GM19397 (cell line): ENCODE data around the gene DIO3.

ENCODE experiments used
- ATAC-seq: cut with Tn5 transposase; IDR thresholded peaks from one replicate; pipeline ENCODE4 v1.9.1; 2021; ENCODE audit warnings: mild to moderate bottlenecking, moderate library complexity; ENCODE audit not compliant: unreplicated experiment

The DIO3 gene

DNA sequence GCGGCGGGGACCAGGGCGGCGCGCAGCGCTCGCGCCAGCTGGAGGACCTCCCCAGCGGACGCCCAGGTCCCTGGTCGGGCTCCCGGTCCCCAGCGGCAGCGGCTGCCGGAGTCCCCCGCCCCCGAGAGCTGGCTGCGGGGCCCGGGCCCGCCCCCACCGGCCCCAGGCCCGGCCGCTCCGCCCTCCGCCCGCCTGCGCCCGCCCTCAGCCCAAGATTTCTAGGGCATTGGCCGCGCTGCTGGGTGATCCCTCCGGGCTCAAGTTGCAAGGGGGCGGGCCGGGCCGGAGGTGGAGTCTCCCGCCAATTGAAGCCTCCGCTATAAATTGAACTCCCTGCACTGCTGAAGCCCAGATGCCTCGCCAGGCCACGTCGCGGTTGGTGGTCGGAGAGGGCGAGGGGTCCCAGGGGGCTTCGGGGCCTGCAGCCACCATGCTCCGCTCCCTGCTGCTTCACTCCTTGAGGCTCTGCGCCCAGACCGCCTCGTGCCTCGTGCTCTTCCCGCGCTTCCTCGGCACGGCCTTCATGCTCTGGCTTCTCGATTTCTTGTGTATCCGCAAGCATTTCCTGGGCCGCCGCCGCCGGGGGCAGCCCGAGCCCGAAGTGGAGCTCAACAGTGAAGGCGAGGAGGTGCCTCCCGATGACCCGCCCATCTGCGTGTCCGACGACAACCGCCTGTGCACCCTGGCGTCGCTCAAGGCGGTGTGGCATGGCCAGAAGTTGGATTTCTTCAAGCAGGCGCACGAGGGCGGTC, at the start of gene DIO3:
DIO3 (plus strand) TSS at position 351 of the 752 bp plus-strand sequence.
- ATAC-seq: no peak

DNA sequence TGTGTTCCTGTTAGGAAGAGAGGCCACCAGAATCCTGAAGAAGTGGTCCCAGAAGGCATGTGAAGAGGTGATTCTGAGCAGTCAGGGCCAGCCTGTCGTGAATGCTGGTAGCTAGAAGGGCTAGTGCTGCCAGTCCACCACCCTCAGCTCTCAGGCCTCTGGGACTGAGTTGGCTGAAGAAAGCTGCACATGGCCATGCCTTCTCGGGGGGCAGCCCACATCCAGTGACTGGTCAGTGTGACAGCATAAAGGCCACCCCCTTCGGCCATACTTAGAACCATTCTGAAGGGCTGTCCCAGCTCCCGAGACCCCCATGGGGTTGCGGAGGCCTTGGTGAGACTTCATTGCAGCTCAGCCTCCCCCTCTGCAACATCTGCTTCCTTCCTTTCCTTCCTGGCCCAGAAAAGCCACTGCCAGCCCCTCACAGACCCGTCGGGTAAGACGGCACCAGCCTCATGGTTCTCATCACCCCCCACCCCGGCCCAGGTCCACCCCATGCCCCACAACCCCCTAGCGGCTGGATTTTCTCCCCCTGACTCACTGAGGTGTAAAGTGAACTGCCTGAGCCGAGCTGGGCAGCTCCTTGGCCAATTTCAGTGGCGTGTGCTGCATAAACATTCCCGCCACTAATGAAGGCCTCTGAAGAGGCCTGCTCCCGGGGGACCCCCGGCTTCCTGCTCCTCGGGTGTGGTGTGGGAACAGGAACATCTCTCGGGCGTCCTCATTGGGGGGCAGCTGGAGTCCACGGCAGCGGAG, 49.5 kb upstream of the DIO3 start:
- ATAC-seq: no peak

DNA sequence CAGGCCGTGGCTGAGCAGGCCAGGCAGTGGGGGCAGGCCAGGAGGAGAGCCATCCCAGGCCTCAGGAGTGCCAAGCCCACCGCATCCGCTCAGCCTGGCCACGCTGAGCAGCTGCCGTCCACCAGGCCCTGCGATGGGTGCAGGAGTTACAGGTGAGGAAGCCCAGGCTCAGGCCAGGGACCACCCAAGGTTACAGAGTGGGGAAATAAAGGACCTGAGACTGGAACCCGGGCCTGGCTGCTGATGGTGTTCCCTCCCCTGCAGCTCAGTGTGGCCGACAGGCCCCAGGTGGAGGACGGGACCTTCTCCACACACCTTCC, 49.0 kb upstream of the DIO3 start:
- ATAC-seq: no peak

DNA sequence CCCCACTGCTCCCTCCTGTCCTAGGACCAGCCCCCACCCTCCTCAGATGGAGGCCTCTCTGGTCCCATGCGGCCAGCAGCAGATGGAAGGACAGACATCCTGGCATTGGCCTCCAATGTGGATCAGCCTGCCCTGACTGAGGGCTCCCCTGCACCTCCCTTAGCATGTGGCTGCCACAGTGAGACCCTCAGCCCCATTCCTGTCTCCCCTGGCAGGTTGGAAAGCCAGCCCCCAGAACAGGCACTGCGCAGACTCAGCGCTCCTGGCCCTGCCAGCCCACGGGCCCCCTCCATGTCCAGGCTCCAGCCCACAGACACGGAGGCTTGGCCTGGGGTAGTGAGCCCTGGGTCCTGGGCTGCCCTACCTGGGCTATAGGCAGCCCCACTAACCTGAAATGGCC, 47.2 kb upstream of the DIO3 start:
- ATAC-seq: no peak

DNA sequence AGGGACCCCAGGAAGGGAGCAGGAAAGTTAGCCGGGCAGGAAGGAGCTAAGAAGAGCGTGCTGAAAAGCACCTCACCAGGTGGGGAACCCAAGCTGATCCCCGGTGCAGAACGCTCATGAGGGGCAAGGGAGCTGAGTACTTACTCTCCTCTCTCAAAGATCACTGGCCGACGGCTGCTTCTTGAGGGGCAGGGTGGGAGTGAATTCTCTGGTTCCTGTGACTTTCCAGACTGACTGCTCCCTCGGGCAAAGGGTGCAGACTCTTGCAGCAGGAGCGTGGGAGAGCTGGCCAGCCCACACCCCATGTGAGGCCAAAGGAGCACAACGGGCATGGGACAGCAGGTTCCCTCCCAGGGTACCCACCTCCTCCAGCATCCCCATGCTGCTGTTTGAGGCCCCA, 44.9 kb upstream of the DIO3 start:
- no peak for ATAC-seq

DNA sequence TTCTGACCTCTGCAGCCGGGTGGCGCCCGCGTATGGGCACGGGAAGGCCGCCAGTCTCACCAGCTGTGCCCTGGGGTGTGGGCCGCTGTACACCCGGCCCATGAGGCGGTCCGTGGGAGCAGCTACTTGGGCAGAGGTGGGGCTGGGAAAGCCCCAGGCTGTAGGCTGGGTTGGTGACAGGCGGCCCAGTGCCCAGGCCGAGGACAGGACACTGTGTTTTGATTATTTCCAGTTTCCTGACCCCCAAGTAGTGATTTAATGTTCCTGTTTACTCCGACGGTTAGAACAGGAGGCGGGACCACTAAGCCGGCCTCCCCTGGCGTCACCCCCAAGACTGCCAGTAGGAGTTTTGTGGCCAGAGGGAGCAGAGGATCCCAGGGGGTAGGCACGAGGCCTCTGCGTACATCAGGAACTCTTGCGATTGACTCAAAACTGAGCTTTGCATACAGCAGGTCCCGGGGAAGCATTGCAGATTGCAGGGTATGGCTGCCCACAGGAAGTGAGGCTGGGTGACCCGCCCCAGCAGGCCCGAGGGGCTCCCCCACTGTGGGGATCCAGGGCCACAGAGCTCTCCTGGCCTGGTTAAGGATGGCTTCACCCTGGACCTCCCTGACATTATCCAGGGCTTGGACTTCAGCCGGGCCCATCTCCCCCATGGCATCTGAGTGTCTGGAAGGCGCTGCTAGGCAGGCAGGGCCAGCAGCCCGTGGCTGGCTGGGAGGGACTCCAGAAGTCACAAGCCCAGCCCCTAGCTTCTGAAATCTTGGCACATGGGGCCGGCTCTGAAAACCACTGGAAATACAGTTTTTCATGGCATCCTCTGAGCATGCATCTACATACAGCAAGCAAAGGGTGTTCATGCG, 42.5 kb upstream of the DIO3 start:
- ATAC-seq: no peak

DNA sequence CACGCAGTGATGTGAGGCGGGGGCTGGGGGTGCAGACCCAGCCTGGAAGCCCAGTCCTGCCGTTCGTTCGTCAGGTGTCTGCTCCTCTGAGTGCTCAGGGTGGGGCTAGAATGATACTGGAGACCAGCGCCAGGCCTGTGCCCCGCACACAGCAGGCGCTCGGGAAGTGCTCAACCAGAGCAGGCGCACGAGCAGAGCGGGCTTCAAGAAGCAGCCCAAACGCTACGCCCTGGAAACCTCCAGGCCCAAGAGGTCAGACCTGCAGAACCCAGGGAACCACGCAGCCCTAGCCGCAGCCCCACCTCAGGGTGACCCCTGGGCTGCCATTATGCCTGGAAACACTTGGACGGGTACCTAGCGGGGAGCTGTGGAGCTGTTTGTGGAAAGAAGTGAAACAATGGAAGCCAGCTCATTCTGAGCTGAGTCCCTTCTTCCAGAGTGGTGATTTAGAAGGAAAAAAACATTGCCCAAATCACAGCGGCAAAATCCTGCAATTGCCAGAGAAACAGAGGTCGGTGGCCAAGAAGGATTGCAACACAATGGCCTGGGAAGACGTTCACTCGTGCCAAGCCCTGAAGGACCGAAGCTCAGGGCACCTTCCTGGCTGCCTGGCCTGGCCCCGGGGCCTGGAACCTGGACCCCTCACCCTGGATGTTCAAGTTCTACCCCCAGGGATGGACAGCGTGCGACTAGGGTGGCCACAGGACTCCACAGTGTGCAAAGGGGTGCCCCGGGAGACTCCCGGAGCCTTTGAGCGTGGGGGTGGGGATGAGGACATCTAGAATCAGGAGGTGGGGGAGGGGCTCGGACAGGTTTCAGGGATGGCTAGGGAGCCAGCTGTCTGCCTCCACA, 40.4 kb upstream of the DIO3 start:
- no peak for ATAC-seq

DNA sequence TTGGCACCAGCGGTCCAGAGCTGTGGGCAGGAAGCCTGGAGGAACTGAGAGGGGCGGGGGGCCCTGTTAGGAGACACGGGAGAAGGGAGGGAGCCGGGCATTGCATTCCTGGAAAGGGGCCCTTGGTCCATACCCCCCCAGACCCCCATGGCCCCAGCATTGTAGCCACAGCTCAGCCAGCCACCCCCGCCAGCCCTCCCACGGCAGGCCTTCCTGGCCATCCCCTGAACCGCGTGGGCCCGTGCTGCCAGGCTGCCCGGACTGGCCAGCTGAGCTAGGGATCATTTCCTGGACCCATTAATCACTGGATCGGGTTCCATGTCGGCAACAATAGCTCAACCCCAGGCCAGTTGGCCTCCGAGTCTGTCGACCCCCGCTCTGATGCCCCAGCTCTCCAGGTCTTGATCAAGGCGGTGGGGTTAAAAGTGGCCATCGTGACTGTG, 39.8 kb upstream of the DIO3 start:
- no peak for ATAC-seq

DNA sequence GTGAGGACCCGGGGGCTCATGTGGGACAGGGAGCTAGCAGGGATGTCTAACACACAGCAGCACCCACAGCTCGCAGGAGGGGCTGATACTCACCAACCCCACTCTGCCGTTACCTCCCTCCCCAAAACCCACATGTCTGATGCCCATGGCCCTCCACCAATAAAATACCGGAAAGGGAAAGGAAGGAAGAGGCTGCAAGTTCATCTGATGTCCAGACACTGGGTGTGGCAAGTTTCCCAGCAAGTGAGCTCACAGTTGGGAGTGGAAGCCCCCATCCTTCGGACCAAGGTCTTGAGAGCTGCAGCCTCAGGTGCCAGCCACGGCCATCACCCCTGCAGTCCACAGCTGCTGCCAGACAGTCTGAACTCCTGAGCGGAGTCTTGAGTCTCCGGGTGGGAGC, 39.3 kb upstream of the DIO3 start:
- ATAC-seq: no peak

DNA sequence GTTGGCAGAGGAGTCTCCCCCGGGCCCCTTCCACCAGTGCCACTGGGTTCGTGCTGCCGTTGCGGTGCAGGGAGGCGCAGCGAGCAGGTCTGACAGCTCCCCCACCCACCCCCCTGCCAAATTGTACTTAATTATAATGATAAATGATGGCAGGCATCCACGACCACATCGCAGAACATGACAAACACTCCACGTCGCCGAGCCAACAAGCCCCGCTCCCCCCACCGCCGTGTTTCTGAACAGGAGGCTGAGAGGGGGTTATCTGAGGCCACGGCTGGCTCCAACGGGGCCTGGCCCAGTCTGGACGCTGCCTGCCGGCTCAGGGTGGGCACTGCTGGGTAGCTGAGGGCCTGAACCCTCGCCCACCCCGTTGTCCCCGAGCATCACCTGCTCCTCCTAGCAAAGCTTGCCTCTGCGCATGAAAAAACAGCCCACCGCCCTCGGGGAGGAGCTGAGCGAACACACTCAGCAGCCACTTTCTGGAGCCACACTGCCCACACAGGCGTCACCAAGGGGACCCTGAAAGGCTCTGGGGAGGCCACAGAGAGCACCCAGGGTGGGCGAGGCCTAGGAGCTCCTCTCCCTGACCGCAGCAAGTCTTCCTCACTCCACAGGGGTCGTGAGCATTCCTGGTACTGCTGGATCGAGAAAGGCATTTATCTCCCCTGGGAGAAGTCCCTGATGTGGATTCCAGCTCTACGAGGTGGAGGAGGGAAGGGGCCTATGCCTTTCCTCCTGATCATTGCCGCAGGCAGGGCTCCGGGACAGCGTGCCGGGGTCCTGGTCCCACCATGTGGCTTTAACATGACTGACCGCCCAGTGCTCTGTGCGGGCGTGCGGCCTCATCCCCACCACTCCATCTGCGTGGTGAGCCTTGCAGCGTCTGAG, 35.4 kb upstream of the DIO3 start:
- no peak for ATAC-seq

DNA sequence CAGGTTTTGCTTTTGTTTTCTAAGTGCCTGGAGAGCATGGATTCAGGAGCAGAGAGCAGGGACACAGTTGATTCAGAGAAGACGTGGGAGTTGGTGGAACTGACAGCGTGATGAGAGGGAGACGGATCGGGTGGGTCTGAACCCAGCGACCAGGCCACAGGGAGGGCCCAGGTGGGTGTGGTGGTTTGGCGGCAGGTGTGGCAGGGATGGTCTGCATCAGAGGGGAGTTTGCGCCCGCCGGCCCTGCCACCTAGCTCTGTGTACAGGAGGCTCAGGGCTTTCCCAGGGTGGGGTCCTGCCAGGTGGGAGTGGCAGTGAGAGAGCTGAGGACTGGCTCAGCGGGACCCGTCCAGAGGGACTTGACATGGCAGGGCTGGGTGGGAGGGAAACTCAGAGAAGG, 33.3 kb upstream of the DIO3 start:
- ATAC-seq: no peak

DNA sequence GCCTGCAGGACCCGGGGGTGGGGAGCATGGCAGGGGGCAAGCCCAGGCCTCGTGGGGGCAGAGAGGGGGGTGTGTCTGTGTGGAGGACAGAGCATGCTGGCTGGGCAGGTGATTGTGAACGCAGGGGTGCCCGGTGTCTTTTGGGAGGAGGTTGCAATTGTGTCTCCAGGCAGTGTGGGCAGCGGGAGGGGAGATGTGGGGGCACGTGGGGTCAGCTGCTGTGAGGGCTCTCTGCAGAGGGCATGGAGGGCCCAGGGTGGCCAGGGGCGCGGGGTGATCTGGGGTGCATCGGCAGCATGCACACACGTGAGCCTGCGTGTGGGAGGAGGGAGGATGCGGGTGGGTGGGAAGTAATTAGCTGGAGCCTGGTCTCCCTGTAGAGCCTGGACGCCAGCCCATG, 32.2 kb upstream of the DIO3 start:
- ATAC-seq: no peak

DNA sequence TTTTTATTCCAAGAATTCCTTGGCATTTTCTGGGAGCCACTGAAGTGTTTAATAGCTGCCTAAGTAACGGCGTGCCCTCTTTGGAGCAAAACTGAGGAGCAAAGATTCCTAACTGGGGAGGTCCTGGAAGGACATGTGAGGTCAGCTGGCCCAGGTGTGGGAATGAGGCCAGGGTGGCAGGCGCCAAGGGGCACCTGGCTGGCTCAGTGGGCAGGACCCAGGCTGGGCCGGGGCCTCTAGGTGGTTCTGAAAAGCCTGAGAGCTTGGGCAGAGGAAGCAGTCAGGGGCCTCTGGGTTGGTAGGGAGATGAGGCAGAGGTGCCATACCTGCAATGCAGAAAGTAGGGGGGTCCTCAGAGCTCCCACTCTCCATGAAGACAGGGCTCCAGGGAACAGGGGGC, 27.1 kb upstream of the DIO3 start:
- no peak for ATAC-seq

DNA sequence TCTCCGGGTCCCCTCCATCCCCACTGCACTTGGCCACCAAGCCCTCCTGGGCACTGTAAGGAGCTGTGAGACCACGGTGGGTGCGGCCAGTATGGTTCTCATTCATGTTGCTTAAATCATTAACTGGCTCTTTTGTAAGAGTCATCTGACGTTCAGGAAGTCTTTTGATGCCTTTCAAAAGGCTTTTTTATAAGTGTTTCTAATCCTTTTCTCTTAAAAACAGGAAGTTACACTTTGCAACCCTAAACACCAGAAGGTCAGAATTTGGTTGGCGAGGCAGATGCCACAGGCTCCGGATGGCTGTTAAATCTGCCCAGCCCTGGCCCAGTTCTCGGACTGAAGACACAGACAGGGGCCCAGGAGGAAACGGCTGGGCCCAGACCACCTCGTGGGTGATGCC, 26.1 kb upstream of the DIO3 start:
- ATAC-seq: peak; percentile 55

DNA sequence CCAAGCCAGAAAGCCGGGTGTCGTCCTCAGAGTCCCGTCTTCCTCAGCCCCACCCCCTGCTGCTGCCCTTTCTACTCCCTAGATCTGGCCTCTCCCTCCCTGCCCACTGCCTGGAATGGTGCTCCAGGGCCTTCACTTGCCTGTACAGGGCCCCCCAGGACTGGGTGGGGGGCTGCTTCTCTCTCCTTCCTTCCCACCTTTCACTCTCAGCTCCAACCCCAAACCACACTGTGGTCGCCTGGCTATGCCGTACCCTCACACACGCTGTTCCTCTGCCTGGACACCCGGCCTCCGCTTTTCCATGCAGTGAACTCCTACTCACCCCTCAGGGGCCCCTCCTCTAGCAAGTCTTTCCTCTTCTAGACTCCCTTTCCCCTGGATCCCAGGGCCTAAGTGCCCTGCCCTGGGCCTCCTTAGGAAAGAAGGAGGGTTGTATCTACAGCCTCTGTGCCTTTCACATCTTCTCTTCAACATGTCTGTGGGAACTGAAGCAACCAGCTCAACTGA, 25.5 kb upstream of the DIO3 start:
- no peak for ATAC-seq

DNA sequence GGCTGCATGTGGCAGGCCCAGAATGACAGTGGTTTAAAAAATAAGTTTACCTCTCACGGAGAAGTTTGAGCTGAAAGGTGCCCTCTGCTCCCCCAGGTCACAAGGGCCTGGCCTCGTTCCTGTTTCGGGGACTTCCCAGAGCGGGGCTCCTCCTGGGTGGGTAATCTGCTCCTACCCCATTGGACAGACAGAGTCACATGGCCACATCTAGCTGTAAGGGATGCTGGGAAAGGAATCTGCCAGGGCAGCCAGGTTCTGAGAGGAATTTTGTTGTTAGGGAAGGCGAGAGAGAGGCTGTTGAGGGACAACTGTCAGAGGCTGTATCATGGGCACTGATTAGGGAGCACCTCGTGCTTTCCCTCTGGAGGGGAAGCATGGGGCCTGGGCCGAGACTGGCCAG, 24.0 kb upstream of the DIO3 start:
- ATAC-seq: no peak

DNA sequence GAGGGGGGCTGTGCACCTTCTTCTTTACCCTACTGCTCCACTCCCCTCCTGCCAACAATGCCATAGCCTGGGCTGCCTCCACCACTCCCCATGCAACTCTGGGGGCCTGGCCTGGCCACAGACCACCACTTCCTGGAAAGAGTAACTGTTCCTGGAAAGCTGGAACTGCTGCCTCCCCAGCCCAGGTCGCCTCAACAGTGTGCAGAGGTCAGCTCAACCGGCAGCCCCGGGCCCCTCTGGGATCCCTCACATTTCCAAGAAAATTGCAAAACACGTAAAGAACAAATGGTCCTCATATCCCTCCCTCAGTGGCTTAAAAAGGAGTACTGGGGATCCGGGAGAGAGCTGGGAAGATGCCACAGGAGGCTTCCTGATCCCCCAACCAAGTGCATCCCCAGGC, 22.4 kb upstream of the DIO3 start:
- no peak for ATAC-seq

DNA sequence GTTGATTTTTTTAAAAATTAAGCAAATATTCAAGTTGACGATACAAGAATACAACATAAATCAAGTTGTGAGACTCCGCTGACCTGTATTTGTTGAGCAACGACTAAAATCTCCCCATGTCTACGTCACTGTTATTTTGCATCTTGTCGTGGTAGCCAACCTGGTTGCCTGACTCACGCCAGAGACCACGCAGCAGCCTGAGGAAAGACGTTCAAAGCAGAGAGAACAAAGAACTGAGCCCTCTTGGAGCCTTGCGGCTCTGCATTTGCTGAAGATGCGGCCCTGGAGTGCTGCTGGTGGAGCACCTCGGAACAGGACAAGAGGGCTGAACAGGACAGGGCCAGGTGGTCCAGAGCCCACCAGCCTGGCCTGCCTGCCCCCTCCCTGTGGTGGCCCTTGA, 21.4 kb upstream of the DIO3 start:
- ATAC-seq: no peak
